Activated naive CD4-positive, alpha-beta T cell (primary cell): ENCODE results near the gene AURKAIP1.
"Not testable (repeated sequence)": the region's sequence is repeated elsewhere in the genome, so short reads cannot be mapped to it uniquely, and the experiment has no call there.

Experiments used
- DNase-seq, 4 experiments: peaks; one replicate each; lab custom pipeline; 2025; lab: John Stamatoyannopoulos, UW

The AURKAIP1 gene

GRCh38 chr1:1387098-1388077 lies 12.4 kb upstream of the AURKAIP1 start:
- DNase-seq: no peak

- DNase-seq: no peak
Measured at GRCh38 chr1:1385931-1386330, 10.9 kb upstream of the AURKAIP1 start.

- not testable (repeated sequence) for DNase-seq
Measured at GRCh38 chr1:1385339-1385738, 10.3 kb upstream of the AURKAIP1 start.

GRCh38 chr1:1381294-1381693 lies 6.3 kb upstream of the AURKAIP1 start:
- no peak for DNase-seq

- DNase-seq: no peak
Measured at GRCh38 chr1:1380860-1381259, 5.9 kb upstream of the AURKAIP1 start.

- no peak for DNase-seq
Measured at GRCh38 chr1:1377540-1378205, 2.7 kb upstream of the AURKAIP1 start.

- DNase-seq: no peak
Measured at GRCh38 chr1:1376551-1377226, 1.7 kb upstream of the AURKAIP1 start.

- no peak for DNase-seq
Measured at GRCh38 chr1:1374589-1374928, 448 bp downstream of the AURKAIP1 start.

- no peak for DNase-seq
Measured at GRCh38 chr1:1373815-1374588, 1.0 kb downstream of the AURKAIP1 start.

- no peak for DNase-seq
Measured at GRCh38 chr1:1373051-1373814, 1.8 kb downstream of the AURKAIP1 start.

GRCh38 chr1:1371746-1372711 lies 3.0 kb downstream of the AURKAIP1 start:
- peak; percentile 51 to 76 (median 69) for DNase-seq

GRCh38 chr1:1371364-1371745 lies 3.7 kb downstream of the AURKAIP1 start:
- peak in 2 of 4 experiments; percentile 21 to 44 for DNase-seq

- DNase-seq: no peak
Measured at GRCh38 chr1:1370771-1371300, 4.2 kb downstream of the AURKAIP1 start.

- DNase-seq: not testable (repeated sequence)
Measured at GRCh38 chr1:1370094-1370493, 4.9 kb downstream of the AURKAIP1 start.

- no peak for DNase-seq
Measured at GRCh38 chr1:1367315-1367714, 7.7 kb downstream of the AURKAIP1 start.

- no peak for DNase-seq
Measured at GRCh38 chr1:1366699-1367066, 8.3 kb downstream of the AURKAIP1 start.

GRCh38 chr1:1365875-1366698 lies 8.9 kb downstream of the AURKAIP1 start:
- no peak for DNase-seq

- DNase-seq: no peak
Measured at GRCh38 chr1:1364266-1364665, 10.7 kb downstream of the AURKAIP1 start.

- DNase-seq: no peak
Measured at GRCh38 chr1:1361982-1362423, 13.0 kb downstream of the AURKAIP1 start.
